Measurements from ENCODE around the gene RPS6KC1. TPM values are rescaled to one million over a fixed set of nuclear protein-coding genes. Genes with fewer than 3 reads are reported as not detected.

Gene RPS6KC1
- total RNA-seq, 2 donors from 2014 or later: 13.7 to 48.5 TPM

GRCh38 chr1:213256438-213257087 is 205.5 kb downstream of the RPS6KC1 start:
- H3K27me3 ChIP-seq: no peaks in the 10 kb centered on the region
- H3K9me3 ChIP-seq: no peaks in the 10 kb centered on the region
- DNase-seq (no peak), ATAC-seq (no peak)
- H3K4me1 ChIP-seq: no peaks in the 10 kb centered on the region
- intact Hi-C loops (cut with DNase I): loop anchor here (10.0 kb wide), 1 partner anchor 868 kb away; no protein-coding TSS in a partner anchor
- 88 to 91% methylated on average over 3 of the region's 3 CpGs for WGBS, 2 donors
- H3K36me3 ChIP-seq (replicated peaks in 1 of 2; ENCODE audit: insufficient read depth in 1 of 2, low read depth in 2 of 2): no peaks in the 10 kb centered on the region
- no peak overlapping the region for H3K27ac ChIP-seq
- no peak for TF ChIP-seq CTCF (IDR thresholded peaks at IDR 0.05)
- no peak for TF ChIP-seq POLR2A (IDR thresholded peaks at IDR 0.05)
- no peak overlapping the region for H3K4me3 ChIP-seq

GRCh38 chr1:213260311-213261075 is 209.5 kb downstream of the RPS6KC1 start:
- DNase-seq (no peak), ATAC-seq (no peak)
- H3K4me3 ChIP-seq: no peak overlapping the region
- no peak overlapping the region for H3K27ac ChIP-seq
- no peaks in the 10 kb centered on the region for H3K27me3 ChIP-seq
- H3K36me3 ChIP-seq (replicated peaks in 1 of 2; ENCODE audit: insufficient read depth in 1 of 2, low read depth in 2 of 2): no peaks in the 10 kb centered on the region
- no peak for TF ChIP-seq POLR2A (IDR thresholded peaks at IDR 0.05)
- TF ChIP-seq CTCF (IDR thresholded peaks at IDR 0.05): no peak
- intact Hi-C loops (cut with DNase I): no loop called here
- no peaks in the 10 kb centered on the region for H3K4me1 ChIP-seq
- 68 to 70% methylated on average over 5 of the region's 5 CpGs for WGBS, 2 donors
- no peaks in the 10 kb centered on the region for H3K9me3 ChIP-seq

- DNase-seq (no peak), ATAC-seq (no peak)
- Histone ChIP-seq H3K4me1 (no peaks in the 10 kb centered on the region), H3K9me3 (no peaks in the 10 kb centered on the region), H3K36me3 (replicated peaks in 1 of 2; ENCODE audit: insufficient read depth in 1 of 2, low read depth in 2 of 2) (no peaks in the 10 kb centered on the region), H3K4me3 (no peak overlapping the region), H3K27ac (no peak overlapping the region), H3K27me3 (no peaks in the 10 kb centered on the region)
- WGBS, 2 donors: 89 to 90% methylated on average over 1 of the region's 1 CpG
- TF ChIP-seq CTCF (IDR thresholded peaks at IDR 0.05): no peak
- TF ChIP-seq POLR2A (IDR thresholded peaks at IDR 0.05): no peak
- intact Hi-C loops (cut with DNase I): no loop called here
Observed at GRCh38 chr1:213264531-213264930, 213.5 kb downstream of the RPS6KC1 start.

- no peak overlapping the region for H3K4me3 ChIP-seq
- H3K9me3 ChIP-seq: no peaks in the 10 kb centered on the region
- intact Hi-C loops (cut with DNase I): no loop called here
- H3K27ac ChIP-seq: no peak overlapping the region
- H3K4me1 ChIP-seq: no peaks in the 10 kb centered on the region
- DNase-seq: no peak
- WGBS, 2 donors: 95 to 100% methylated on average over 2 of the region's 2 CpGs
- no peaks in the 10 kb centered on the region for H3K36me3 ChIP-seq (replicated peaks in 1 of 2; ENCODE audit: insufficient read depth in 1 of 2, low read depth in 2 of 2)
- ATAC-seq: no peak
- H3K27me3 ChIP-seq: no peaks in the 10 kb centered on the region
- TF ChIP-seq CTCF (IDR thresholded peaks at IDR 0.05) (no peak), POLR2A (IDR thresholded peaks at IDR 0.05) (no peak)
Observed at GRCh38 chr1:213266983-213267772, 216.1 kb downstream of the RPS6KC1 start.
